Measurements from ENCODE around the gene HEATR9.
A peak's percentile ranks its signal among the peaks of the same experiment; 100 is the strongest.

Gene HEATR9

GRCh38 chr17:35893751-35894150, 25.1 kb upstream of the HEATR9 start:
- DNase-seq = no peak

GRCh38 chr17:35892091-35893035, 23.7 kb upstream of the HEATR9 start:
- no peak for DNase-seq

GRCh38 chr17:35891269-35891668, 22.6 kb upstream of the HEATR9 start:
- DNase-seq = no peak

- no peak for DNase-seq
These were observed 22.1 kb upstream of the HEATR9 start for GRCh38 chr17:35890774-35891155.

GRCh38 chr17:35889818-35890773, 21.4 kb upstream of the HEATR9 start:
- peak in 1 of 2 experiments; percentile 6 for DNase-seq

GRCh38 chr17:35889241-35889640, 20.6 kb upstream of the HEATR9 start:
- no peak for DNase-seq

- DNase-seq = no peak
These were observed 11.3 kb upstream of the HEATR9 start, which contains the start of gene CCL5 for GRCh38 chr17:35879773-35880654. TSS of gene CCL5 (minus strand) at chr17:35880360.

- DNase-seq = no peak
These were observed 9.7 kb upstream of the HEATR9 start for GRCh38 chr17:35878361-35878760.

GRCh38 chr17:35877345-35878029, 8.8 kb upstream of the HEATR9 start:
- no peak for DNase-seq

GRCh38 chr17:35876534-35876933, 7.8 kb upstream of the HEATR9 start:
- DNase-seq = no peak

- DNase-seq = no peak
These were observed 7.1 kb upstream of the HEATR9 start for GRCh38 chr17:35875800-35876139.

GRCh38 chr17:35875072-35875799, 6.5 kb upstream of the HEATR9 start:
- no peak for DNase-seq

- no peak for DNase-seq
These were observed 3.7 kb upstream of the HEATR9 start for GRCh38 chr17:35872196-35872980.

GRCh38 chr17:35870906-35871819, 2.5 kb upstream of the HEATR9 start:
- no peak for DNase-seq

GRCh38 chr17:35867574-35867973, 1.1 kb downstream of the HEATR9 start:
- no peak for DNase-seq

- no peak for DNase-seq
These were observed 2.2 kb downstream of the HEATR9 start for GRCh38 chr17:35866341-35866950.

- DNase-seq = no peak
These were observed 3.0 kb downstream of the HEATR9 start for GRCh38 chr17:35865412-35866340.

- DNase-seq = no peak
These were observed 3.8 kb downstream of the HEATR9 start for GRCh38 chr17:35864853-35865252.

Data from NCI-H524 (cell line).